Stimulated activated CD8-positive, alpha-beta memory T cell treated with anti-CD3 and anti-CD28 coated beads, Interleukin-15, amount 100 ng/mL, for 24 hours (primary cell): ENCODE measurements around the gene CRKL.

Experiments used
- DNase-seq: peaks from one replicate; pipeline ENCODE4 v3.0.0-alpha.2; 2020; ENCODE audit warnings: low read depth

The CRKL gene

GRCh38 chr22:20983081-20983771 lies 66.0 kb downstream of the CRKL start:
- DNase-seq, result no peak

- no peak for DNase-seq
Observed at GRCh38 chr22:20985720-20986119, 68.5 kb downstream of the CRKL start.

DNA sequence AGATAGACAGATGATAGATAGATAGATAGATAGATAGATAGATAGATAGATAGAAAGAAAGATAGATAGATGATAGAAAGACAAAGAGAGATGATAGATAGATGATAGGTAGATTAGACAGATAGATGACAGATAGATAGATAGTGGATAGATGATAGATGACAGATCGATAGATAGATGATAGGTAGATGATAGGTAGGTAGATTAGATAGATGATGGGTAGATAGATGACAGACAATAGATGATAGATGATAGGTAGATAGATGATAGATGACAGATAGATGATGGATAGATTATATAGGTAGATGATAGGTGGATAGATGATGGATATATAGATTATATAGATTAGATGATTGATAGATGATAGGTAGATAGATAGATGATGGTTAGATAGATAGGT lies 69.2 kb downstream of the CRKL start:
- no peak for DNase-seq

DNA sequence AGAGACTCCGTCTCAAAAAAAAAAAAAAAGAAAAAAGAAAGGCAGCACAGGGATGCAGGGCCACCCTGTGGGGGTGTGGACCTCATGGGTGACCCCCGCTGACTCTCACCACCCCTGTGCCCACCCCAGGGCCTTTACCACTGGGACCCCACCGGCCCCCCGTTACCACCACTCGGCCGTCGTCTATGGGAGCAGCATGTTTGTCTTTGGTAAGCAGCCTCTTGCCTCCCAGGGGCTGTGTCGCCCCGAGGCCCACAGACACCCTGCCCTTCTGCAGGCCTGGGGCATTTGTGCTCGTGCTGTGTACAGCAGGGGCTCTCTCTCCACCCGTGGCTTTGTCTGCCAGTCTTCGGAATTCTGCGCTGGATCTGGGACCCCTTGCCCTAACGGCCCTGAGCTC lies 70.2 kb downstream of the CRKL start:
- no peak for DNase-seq

GRCh38 chr22:20988573-20989322 lies 71.5 kb downstream of the CRKL start:
- no peak for DNase-seq

GRCh38 chr22:20989323-20990138 lies 72.3 kb downstream of the CRKL start:
- DNase-seq, result no peak

DNA sequence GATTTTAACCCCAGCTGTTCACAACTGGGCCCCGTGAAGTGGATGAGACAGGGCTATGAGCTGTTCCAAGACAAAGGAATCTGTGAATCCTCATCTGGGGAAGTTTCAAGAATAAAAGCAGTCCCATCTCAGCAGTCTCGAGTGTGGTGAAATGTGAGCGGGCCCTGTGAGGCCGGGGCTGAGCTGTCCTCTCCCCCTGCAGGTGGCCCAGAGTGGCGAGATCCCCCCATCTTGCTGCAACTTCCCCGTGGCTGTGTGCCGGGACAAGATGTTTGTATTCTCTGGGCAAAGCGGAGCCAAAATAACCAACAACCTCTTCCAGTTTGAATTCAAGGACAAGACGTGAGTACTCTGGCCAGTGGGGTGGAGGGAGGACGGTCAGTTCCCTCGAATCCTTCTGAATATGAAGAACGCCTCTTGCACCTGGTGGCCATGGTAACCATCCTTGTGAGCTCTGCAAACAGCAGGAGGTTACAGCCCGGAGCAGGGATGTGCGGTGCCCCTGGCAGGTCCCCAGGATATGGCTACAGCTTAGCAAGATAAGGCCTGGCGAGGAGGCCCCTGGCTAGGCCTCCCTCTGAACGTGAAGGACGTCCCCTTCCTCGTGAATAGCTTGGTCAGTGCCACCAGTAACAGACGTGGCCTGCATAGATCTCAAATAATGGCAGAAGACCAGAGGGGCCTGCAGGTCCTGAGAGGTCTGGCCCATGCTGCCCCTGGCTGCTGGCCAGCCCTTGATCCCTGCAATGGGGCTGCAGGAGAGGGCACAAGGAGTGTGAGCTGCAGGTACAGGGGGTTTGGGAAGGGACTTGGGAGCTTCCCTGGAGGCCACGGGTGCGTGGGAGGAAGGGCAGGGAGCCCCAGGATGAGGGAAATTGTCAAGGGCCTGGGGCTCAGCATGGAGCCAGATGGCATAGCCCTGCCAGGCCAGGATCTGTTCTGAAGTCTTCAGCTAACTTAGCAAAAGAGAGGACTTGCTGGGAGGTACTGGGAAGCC lies 73.3 kb downstream of the CRKL start:
- DNase-seq, result no peak

- no peak for DNase-seq
Observed at GRCh38 chr22:20991252-20992055, 74.2 kb downstream of the CRKL start.

DNA sequence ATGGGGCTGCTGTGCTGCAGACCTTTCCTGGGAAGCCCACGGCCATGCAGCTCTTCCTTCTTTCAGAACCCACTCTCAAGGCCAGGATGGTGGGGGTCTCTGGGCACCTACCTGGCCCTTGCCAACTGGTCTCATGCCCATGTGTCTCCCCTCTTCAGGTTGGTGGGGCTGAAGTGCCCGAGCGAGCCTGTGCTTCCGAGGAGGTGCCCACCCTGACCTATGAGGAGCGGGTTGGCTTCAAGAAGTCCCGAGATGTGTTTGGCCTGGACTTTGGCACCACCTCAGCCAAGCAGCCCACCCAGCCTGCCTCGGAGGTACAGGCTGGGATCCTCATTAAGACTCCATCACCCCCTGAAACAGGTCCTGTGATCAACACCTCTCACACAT lies 74.8 kb downstream of the CRKL start:
- DNase-seq, result no peak

DNA sequence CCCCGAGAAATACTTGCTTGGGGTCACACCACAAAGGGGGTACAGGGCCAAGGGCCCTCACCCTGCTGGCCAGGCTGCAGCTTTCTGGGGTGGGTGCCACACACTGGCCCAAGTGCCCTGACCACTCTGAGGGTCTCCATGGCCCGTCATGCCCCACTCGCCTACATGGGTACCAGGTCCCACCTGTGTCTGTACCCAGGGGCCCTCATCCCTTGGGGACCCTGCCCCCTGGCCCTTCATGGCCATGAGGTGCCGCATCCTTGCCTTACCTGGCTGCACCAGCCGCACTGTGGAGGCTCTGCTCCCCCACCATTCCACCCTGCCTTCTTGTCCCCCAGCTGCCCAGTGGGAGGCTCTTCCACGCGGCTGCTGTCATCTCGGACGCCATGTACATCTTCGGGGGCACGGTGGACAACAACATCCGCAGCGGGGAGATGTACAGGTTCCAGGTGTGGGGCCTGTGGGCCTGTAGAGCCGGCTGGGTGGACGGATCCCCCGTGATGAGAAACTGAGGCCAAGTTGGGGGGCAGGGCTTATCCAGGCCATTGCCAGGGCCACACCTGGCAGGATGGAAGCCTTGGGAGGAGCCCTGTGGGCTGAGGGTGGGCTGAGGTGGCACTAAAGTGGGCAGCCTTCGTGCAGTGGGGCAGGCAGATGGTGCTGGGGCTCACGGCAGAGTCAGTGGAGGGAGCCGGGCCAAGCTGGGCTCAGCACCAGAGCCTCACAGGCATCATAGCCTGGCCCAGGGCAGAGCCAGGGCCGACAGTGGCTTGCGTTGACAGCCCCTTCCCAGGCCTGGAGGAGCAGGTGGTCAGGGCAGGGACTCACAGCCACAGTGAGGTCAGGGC lies 75.5 kb downstream of the CRKL start:
- DNase-seq, result no peak

- no peak for DNase-seq
Observed at GRCh38 chr22:20993304-20994127, 76.3 kb downstream of the CRKL start.

- no peak for DNase-seq
Observed at GRCh38 chr22:20994128-20994901, 77.1 kb downstream of the CRKL start.

GRCh38 chr22:20994902-20995241 lies 77.7 kb downstream of the CRKL start:
- no peak for DNase-seq

DNA sequence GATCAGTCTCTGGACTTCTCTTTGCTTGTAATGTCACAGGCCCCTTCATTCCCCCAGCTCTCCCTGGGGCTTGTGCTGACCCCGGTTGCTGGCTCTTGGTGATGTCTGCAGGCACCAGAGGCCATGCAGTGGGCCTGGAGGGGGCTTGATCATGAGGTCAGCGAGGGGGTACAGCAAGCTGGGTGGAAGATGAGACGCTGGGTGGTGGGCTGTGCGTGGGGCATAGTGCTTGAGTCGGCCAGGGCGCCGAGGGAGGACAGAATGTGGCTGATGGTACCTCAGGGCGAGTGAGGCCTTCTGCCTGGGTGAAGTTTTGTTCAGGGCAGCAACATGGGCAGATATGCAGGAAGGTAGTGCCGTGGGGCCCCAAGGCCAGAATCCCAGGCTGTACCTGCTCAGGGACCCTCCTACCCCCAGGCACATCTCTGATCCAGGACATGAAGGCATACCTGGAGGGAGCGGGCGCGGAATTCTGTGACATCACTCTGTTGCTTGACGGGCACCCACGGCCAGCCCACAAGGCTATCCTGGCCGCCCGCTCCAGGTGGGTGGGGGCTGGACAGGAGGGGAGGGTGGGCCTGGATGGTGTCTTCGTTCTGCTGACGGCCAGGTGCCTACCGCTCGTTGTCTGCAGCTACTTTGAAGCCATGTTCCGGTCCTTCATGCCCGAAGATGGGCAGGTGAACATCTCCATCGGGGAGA lies 78.3 kb downstream of the CRKL start:
- no peak for DNase-seq

DNA sequence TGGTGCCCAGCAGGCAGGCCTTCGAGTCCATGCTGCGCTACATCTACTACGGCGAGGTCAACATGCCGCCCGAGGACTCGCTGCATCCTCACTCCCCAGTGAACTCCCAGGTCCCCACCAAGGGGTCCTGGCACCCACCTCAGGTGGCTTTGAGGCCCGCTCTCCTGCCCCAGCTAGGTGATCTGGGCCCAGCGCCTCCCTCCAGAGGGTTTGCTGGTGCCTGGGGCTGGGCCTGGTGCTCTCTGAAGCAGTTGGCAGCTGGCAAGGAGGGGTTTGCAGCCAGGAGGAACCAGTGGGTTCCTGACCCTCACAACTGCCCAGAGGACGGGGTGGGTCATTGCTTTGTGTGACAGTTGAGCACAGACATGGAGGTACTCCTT lies 78.8 kb downstream of the CRKL start:
- DNase-seq, result no peak

GRCh38 chr22:20996598-20997535 lies 79.7 kb downstream of the CRKL start:
- DNase-seq, result no peak
